ENCODE results near the gene WASF2.

WASF2 gene

DNA sequence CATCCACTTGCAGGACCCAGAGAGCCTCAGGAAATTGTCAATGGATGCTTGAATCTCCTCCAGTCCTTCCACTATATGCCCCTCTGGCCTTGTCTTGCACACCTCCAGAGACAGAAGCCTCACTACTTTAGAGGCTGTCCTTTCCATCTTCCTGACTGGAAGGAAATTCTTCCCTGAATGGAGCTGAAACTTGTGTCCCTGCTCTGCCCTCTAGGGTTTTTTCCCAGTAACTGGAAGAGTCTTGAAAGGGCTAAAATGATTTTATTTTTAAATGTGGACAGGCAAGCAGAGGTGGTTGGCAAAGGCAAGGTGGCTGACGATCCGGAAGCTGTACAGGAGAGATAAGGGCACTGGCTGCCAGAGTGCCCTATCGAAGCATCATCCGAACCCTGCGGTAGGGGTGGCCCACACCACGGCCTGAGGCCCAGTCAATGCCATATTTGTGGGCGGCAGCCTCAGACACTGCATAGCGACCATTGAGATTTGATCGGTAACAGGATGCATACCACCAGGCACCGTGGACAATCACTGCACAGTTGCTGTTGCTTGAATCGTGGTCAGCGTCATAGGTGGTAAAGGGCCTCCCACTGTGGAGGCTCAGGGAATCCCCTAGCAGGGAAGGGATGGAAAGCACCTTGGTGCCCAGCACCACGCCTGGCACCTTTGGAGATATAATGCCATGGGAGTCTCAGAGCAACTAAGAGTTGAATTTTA is 120.9 kb downstream of the WASF2 start:
- DNase-seq: peak; percentile 55
- H3K27me3 ChIP-seq (ENCODE audit: control insufficient read depth in 1 of 2, insufficient read depth in 1 of 2, low read length in 2 of 2): peaks cover 0 to 7% of the 10 kb centered on the region in 2 experiments
- no peak overlapping the region for H2BK5ac ChIP-seq (ENCODE audit: low read depth, low read length, poor library complexity, severe bottlenecking)
- H3K4me2 ChIP-seq (ENCODE audit: low read length, poor library complexity, severe bottlenecking): no peak overlapping the region
- WGBS: 88% methylated on average over 13 of the region's 13 CpGs
- no peak overlapping the region for H2BK15ac ChIP-seq (ENCODE audit: low read depth, poor library complexity, severe bottlenecking)
- H3K4ac ChIP-seq (ENCODE audit: low read depth in 1 of 2, low read length in 2 of 2): no peak overlapping the region
- no peak overlapping the region for H4K8ac ChIP-seq (ENCODE audit: low read length)
- H2AK5ac ChIP-seq (ENCODE audit: low read length, severe bottlenecking): no peak overlapping the region
- no peak overlapping the region for H3K23ac ChIP-seq (ENCODE audit: low read length in 2 of 2)
- no peak overlapping the region for H3K27ac ChIP-seq (ENCODE audit: low read length, poor library complexity, severe bottlenecking)
- no peak overlapping the region for H3K9ac ChIP-seq (ENCODE audit: low read length)
- H3K9me3 ChIP-seq (ENCODE audit: control insufficient read depth, low read length): no peaks in the 10 kb centered on the region
- no peak overlapping the region for H2BK12ac ChIP-seq (ENCODE audit: low read length in 2 of 2)
- no peak overlapping the region for H2AFZ ChIP-seq (ENCODE audit: low read depth, low read length)
- H2BK120ac ChIP-seq (ENCODE audit: low read depth, low read length): no peak overlapping the region
- peaks cover 13% of the 10 kb centered on the region for H3K4me1 ChIP-seq (ENCODE audit: control insufficient read depth, insufficient read depth, low read depth, low read length)
- H3K79me1 ChIP-seq (replicated peaks; ENCODE audit: low read length, poor library complexity, severe bottlenecking): peaks cover 9% of the 10 kb centered on the region
- H3K14ac ChIP-seq (ENCODE audit: low read length in 2 of 2): no peak overlapping the region
- no peak overlapping the region for H3K18ac ChIP-seq (ENCODE audit: low read depth in 1 of 2, low read length in 2 of 2)
- H4K91ac ChIP-seq (ENCODE audit: low read length): no peak overlapping the region
- no peak overlapping the region for H3K4me3 ChIP-seq (ENCODE audit: insufficient read depth in 1 of 2, low read depth in 1 of 2, low read length in 2 of 2)
- peaks cover 6 to 7% of the 10 kb centered on the region in 2 experiments for H3K36me3 ChIP-seq (ENCODE audit: control insufficient read depth in 1 of 2, insufficient read depth in 2 of 2, low read depth in 1 of 2, low read length in 2 of 2)

DNA sequence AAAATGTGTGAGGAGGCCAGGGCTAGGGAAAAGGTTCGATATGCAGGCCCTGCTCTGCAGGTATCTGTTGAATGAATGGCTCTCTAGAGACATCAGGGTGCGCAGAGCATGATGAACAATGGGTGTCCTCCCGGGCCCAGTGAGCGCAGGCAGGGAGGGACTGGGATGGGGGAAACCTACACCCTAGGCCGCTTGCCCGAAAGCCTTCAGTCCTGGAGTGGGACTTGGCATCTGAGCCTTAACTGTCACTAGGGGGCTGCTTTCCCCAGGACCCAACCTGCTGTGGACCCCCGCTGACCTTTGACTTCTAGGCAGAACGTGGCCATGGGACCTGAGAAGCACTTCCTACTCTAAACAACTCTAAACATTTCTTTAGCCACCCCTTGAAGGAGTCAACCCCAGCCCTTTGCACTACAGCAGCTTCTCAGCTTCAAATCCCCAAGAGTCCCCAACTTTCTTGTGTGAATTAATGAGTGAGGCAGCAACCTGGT is 122.8 kb downstream of the WASF2 start:
- Histone ChIP-seq H2AFZ (ENCODE audit: low read depth, low read length) (peak overlapping the region; percentile 51), H4K8ac (ENCODE audit: low read length) (peak overlapping the region; percentile 78), H3K14ac (ENCODE audit: low read length in 2 of 2) (peak overlapping the region in 1 of 2 experiments; percentile 19), H3K4me2 (ENCODE audit: low read length, poor library complexity, severe bottlenecking) (peak overlapping the region; percentile 64), H3K4ac (ENCODE audit: low read depth in 1 of 2, low read length in 2 of 2) (peak overlapping the region; percentile 20 to 47), H3K79me1 (replicated peaks; ENCODE audit: low read length, poor library complexity, severe bottlenecking) (peaks cover 11% of the 10 kb centered on the region), H3K18ac (ENCODE audit: low read depth in 1 of 2, low read length in 2 of 2) (peak overlapping the region; percentile 61 to 86), H3K9ac (ENCODE audit: low read length) (peak overlapping the region; percentile 95), H3K4me1 (ENCODE audit: control insufficient read depth, insufficient read depth, low read depth, low read length) (peaks cover 13% of the 10 kb centered on the region), H3K9me3 (ENCODE audit: control insufficient read depth, low read length) (no peaks in the 10 kb centered on the region), H3K4me3 (ENCODE audit: insufficient read depth in 1 of 2, low read depth in 1 of 2, low read length in 2 of 2) (peak overlapping the region; percentile 71 to 75), H2BK120ac (ENCODE audit: low read depth, low read length) (no peak overlapping the region), H2BK15ac (ENCODE audit: low read depth, poor library complexity, severe bottlenecking) (no peak overlapping the region), H3K23ac (ENCODE audit: low read length in 2 of 2) (no peak overlapping the region), H3K36me3 (ENCODE audit: control insufficient read depth in 1 of 2, insufficient read depth in 2 of 2, low read depth in 1 of 2, low read length in 2 of 2) (peaks cover 25% of the 10 kb centered on the region in 2 experiments), H4K91ac (ENCODE audit: low read length) (peak overlapping the region; percentile 58), H3K27ac (ENCODE audit: low read length, poor library complexity, severe bottlenecking) (no peak overlapping the region), H2BK12ac (ENCODE audit: low read length in 2 of 2) (peak overlapping the region; percentile 59 to 76), H3K27me3 (ENCODE audit: control insufficient read depth in 1 of 2, insufficient read depth in 1 of 2, low read length in 2 of 2) (no peaks in the 10 kb centered on the region), H2AK5ac (ENCODE audit: low read length, severe bottlenecking) (peak overlapping the region; percentile 49), H2BK5ac (ENCODE audit: low read depth, low read length, poor library complexity, severe bottlenecking) (no peak overlapping the region)
- DNase-seq: no peak
- 36% methylated on average over 8 of the region's 8 CpGs for WGBS

- Histone ChIP-seq H3K4me3 (ENCODE audit: insufficient read depth in 1 of 2, low read depth in 1 of 2, low read length in 2 of 2) (peak within 1 kb of the TSS; percentile 71 to 75), H2BK15ac (ENCODE audit: low read depth, poor library complexity, severe bottlenecking) (peak within 1 kb of the TSS; percentile 96), H3K4ac (ENCODE audit: low read depth in 1 of 2, low read length in 2 of 2) (peak within 1 kb of the TSS; percentile 64 to 91), H4K91ac (ENCODE audit: low read length) (peak within 1 kb of the TSS; percentile 70), H2AFZ (ENCODE audit: low read depth, low read length) (peak within 1 kb of the TSS; percentile 51), H2AK5ac (ENCODE audit: low read length, severe bottlenecking) (peak within 1 kb of the TSS; percentile 49), H3K27me3 (ENCODE audit: control insufficient read depth in 1 of 2, insufficient read depth in 1 of 2, low read length in 2 of 2) (no peaks in the 10 kb centered on the region), H3K79me1 (replicated peaks; ENCODE audit: low read length, poor library complexity, severe bottlenecking) (peaks cover 11% of the 10 kb centered on the region), H3K36me3 (ENCODE audit: control insufficient read depth in 1 of 2, insufficient read depth in 2 of 2, low read depth in 1 of 2, low read length in 2 of 2) (peaks cover 31% of the 10 kb centered on the region in 2 experiments), H3K4me2 (ENCODE audit: low read length, poor library complexity, severe bottlenecking) (peak within 1 kb of the TSS; percentile 64), H2BK12ac (ENCODE audit: low read length in 2 of 2) (peak within 1 kb of the TSS; percentile 72 to 76), H2BK5ac (ENCODE audit: low read depth, low read length, poor library complexity, severe bottlenecking) (peak within 1 kb of the TSS; percentile 59), H3K9me3 (ENCODE audit: control insufficient read depth, low read length) (no peaks in the 10 kb centered on the region), H3K18ac (ENCODE audit: low read depth in 1 of 2, low read length in 2 of 2) (peak within 1 kb of the TSS; percentile 76 to 86), H3K4me1 (ENCODE audit: control insufficient read depth, insufficient read depth, low read depth, low read length) (peaks cover 13% of the 10 kb centered on the region), H3K9ac (ENCODE audit: low read length) (peak within 1 kb of the TSS; percentile 95), H3K23ac (ENCODE audit: low read length in 2 of 2) (peak within 1 kb of the TSS in 1 of 2 experiments; percentile 27), H4K8ac (ENCODE audit: low read length) (peak within 1 kb of the TSS; percentile 78), H3K14ac (ENCODE audit: low read length in 2 of 2) (peak within 1 kb of the TSS; percentile 11 to 81), H3K27ac (ENCODE audit: low read length, poor library complexity, severe bottlenecking) (peak within 1 kb of the TSS; percentile 94), H2BK120ac (ENCODE audit: low read depth, low read length) (peak within 1 kb of the TSS; percentile 73)
- peak; percentile 81 for DNase-seq
- under 1% methylated on average over 63 of the region's 67 CpGs for WGBS
These were observed 123.4 kb downstream of the WASF2 start, which contains the start of gene MAP3K6 for GRCh38 chr1:27366411-27367159. Gene MAP3K6, minus strand, starts transcription at chr1:27366961. Its CDS starts 364 bp downstream, at chr1:27366597.

GRCh38 chr1:27366113-27366410 is 123.9 kb downstream of the WASF2 start:
- Histone ChIP-seq H2BK12ac (ENCODE audit: low read length in 2 of 2) (no peak overlapping the region), H2BK15ac (ENCODE audit: low read depth, poor library complexity, severe bottlenecking) (peak overlapping the region; percentile 96), H3K14ac (ENCODE audit: low read length in 2 of 2) (peak overlapping the region; percentile 11 to 81), H3K4ac (ENCODE audit: low read depth in 1 of 2, low read length in 2 of 2) (peak overlapping the region; percentile 64 to 84), H4K91ac (ENCODE audit: low read length) (peak overlapping the region; percentile 70), H2AFZ (ENCODE audit: low read depth, low read length) (peak overlapping the region; percentile 18), H3K23ac (ENCODE audit: low read length in 2 of 2) (no peak overlapping the region), H3K36me3 (ENCODE audit: control insufficient read depth in 1 of 2, insufficient read depth in 2 of 2, low read depth in 1 of 2, low read length in 2 of 2) (peaks cover 36 to 37% of the 10 kb centered on the region in 2 experiments), H3K27me3 (ENCODE audit: control insufficient read depth in 1 of 2, insufficient read depth in 1 of 2, low read length in 2 of 2) (no peaks in the 10 kb centered on the region), H3K9me3 (ENCODE audit: control insufficient read depth, low read length) (no peaks in the 10 kb centered on the region), H2BK120ac (ENCODE audit: low read depth, low read length) (peak overlapping the region; percentile 50), H3K18ac (ENCODE audit: low read depth in 1 of 2, low read length in 2 of 2) (peak overlapping the region; percentile 76 to 86), H3K4me3 (ENCODE audit: insufficient read depth in 1 of 2, low read depth in 1 of 2, low read length in 2 of 2) (peak overlapping the region; percentile 71 to 75), H3K79me1 (replicated peaks; ENCODE audit: low read length, poor library complexity, severe bottlenecking) (peaks cover 11% of the 10 kb centered on the region), H2BK5ac (ENCODE audit: low read depth, low read length, poor library complexity, severe bottlenecking) (peak overlapping the region; percentile 59), H3K4me1 (ENCODE audit: control insufficient read depth, insufficient read depth, low read depth, low read length) (peaks cover 13% of the 10 kb centered on the region), H4K8ac (ENCODE audit: low read length) (peak overlapping the region; percentile 56), H3K27ac (ENCODE audit: low read length, poor library complexity, severe bottlenecking) (peak overlapping the region; percentile 94), H3K4me2 (ENCODE audit: low read length, poor library complexity, severe bottlenecking) (peak overlapping the region; percentile 64), H3K9ac (ENCODE audit: low read length) (peak overlapping the region; percentile 95), H2AK5ac (ENCODE audit: low read length, severe bottlenecking) (no peak overlapping the region)
- 0% methylated on average over 24 of the region's 30 CpGs for WGBS
- peak; percentile 89 for DNase-seq

All from mesenchymal stem cell (in vitro differentiated cells and primary cell).